ENCODE measurements around the gene TRMT2B. TPM values are rescaled to one million over a fixed set of nuclear protein-coding genes. Genes with fewer than 3 reads are reported as not detected.
A peak's percentile ranks its signal among the peaks of the same experiment; 100 is the strongest.

TRMT2B gene, protein sequence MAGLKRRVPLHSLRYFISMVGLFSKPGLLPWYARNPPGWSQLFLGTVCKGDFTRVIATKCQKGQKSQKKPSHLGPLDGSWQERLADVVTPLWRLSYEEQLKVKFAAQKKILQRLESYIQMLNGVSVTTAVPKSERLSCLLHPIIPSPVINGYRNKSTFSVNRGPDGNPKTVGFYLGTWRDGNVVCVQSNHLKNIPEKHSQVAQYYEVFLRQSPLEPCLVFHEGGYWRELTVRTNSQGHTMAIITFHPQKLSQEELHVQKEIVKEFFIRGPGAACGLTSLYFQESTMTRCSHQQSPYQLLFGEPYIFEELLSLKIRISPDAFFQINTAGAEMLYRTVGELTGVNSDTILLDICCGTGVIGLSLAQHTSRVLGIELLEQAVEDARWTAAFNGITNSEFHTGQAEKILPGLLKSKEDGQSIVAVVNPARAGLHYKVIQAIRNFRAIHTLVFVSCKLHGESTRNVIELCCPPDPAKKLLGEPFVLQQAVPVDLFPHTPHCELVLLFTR
- polyA plus RNA-seq (ENCODE audit: low read depth in 6 of 6) = 10 to 100 TPM; 41.4 to 75.7 (median 52.0) TPM

DNA sequence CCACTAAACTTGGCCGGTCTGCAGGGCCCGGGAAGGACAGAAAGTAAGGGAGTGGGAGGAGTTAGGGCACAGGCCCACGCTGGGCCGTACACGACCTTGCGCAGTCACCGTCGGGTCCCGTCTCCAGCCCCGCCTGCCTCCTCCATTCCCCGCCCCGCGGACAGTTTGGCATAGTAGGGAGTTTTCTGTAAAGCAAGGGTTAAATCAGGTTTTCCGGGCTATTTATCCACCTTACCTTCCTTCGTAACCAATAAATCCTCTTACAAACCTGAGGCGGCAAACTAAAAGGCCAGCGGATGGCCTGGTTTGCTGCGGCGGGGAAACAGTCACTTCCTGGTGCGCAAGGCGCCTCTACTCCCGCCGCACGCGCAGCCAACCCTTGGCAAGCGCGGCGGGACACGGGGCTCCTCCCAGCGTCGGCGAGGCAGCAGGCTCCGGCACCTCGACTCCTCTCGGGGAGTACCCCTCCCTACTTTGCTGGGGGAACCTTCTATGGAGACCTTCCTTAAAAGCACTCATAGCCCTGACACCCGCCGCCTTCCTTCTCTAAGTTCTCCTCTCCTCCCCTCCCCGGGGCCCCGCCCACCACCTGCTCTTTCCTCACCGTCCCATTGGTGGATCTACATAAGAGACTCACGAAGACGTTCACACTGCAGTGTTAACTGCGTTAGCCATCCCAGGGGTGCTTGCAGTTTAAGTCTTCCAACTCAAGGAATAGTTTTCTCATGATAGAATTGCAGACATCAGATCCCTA, at the start of gene TRMT2B:
Gene TRMT2B, minus strand, starts transcription at position 563 of the 754 bp plus-strand sequence. CDS start 9,822 bp downstream, outside the sequence.
- Mint-ChIP-seq H3K4me1 (peaks cover 19 to 25% (median 20%) of the 10 kb centered on the region in 3 donors), H3K36me3 (peaks cover 0 to 7% of the 10 kb centered on the region in 2 donors), H3K9me3 (no peaks in the 10 kb centered on the region), H3K27me3 (no peaks in the 10 kb centered on the region), H3K4me3 (peak within 1 kb of the TSS; percentile 82 to 95 (median 91)), H3K27ac (peak within 1 kb of the TSS; percentile 89 to 97 (median 94))
- peak; percentile 73 for DNase-seq
- ATAC-seq (ENCODE audit: low read depth in 2 of 2) = peak; percentile 87 to 88

DNA sequence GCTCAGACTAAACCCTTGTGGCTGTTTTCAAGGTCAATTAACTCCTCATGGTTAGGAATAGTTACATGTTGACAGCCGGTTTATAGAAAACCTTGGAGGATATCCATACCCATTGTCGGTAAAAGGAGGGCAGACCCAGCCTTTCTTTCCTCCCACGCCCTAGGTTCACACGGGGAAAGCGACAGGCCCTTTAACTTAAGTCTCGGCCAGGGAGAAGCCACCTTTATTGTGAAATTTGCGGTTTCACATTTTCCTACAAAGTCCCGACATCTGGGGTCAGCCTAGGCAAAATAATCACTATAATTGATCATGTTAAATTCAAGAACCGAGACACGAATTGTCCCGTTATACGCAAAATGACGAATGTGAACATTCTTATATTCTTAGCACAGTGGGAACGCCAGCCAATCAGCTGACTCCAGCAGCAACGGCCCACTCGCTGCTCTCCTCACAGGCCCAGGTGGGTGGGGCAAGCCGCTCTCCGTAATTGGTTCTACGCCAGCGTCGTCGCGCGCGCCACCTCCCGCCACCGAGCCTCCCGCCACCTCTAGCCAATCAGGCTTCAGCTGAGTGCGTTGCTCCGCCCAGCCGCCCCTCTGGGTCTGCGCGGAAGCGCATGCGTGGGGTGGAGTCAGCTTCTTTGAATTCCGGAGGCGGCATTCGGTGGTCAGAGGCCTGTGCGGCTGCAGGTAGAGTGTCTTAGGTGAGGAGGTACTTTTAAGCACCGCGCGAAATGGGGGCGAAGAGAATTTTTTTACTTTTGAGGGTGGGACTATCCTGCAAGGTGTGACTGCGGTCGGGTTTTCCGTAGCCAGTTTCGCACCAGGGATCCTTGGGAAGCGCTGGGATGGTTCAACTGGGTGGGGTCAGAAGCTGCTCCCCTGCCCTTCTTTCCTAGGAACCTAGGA, 45.9 kb upstream of the TRMT2B start, which contains the start of gene CENPI:
Gene CENPI, plus strand, starts transcription at position 659 of the 908 bp plus-strand sequence. CDS start 2,867 bp downstream, outside the sequence.
- ATAC-seq (ENCODE audit: low read depth in 2 of 2) (peak; percentile 98 to 99), DNase-seq (peak; percentile 90)
- peaks cover 0 to 2% (median 0%) of the 10 kb centered on the region in 7 donors for H3K9me3 Mint-ChIP-seq
- H3K27ac Mint-ChIP-seq = peak within 1 kb of the TSS; percentile 82 to 97 (median 92)
- peak within 1 kb of the TSS; percentile 77 to 94 (median 92) for H3K4me3 Mint-ChIP-seq
- H3K36me3 Mint-ChIP-seq = no peaks in the 10 kb centered on the region
- no peaks in the 10 kb centered on the region for H3K27me3 Mint-ChIP-seq
- peaks cover 10 to 12% (median 11%) of the 10 kb centered on the region in 3 donors for H3K4me1 Mint-ChIP-seq

DNA sequence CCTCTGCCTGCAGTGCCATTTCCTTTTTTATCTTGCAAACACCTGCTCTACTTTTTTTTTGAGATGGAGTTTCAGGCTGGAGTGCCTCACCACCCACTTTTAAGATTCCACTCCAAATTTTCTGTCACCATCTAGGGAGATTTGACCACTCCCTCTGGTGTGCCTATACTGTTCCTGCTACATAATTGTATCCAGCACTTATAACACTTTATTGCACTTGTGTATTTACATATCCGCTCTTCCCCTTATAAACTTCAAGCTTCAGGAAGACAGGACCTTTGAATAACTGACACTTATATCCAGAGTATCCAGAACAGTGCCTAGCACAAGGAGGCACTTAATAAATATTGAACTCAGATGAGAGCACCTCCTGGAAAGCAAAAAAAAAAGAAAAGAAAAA, 39.9 kb upstream of the TRMT2B start:
- H3K9me3 Mint-ChIP-seq = peaks cover 0 to 2% (median 0%) of the 10 kb centered on the region in 7 donors
- H3K27me3 Mint-ChIP-seq = no peaks in the 10 kb centered on the region
- H3K27ac Mint-ChIP-seq = peak overlapping the region in 2 of 6 donors; percentile 4 to 27
- ATAC-seq (ENCODE audit: low read depth in 2 of 2) (no peak), DNase-seq (no peak)
- H3K4me1 Mint-ChIP-seq = no peaks in the 10 kb centered on the region
- H3K36me3 Mint-ChIP-seq = no peaks in the 10 kb centered on the region
- no peak overlapping the region for H3K4me3 Mint-ChIP-seq

DNA sequence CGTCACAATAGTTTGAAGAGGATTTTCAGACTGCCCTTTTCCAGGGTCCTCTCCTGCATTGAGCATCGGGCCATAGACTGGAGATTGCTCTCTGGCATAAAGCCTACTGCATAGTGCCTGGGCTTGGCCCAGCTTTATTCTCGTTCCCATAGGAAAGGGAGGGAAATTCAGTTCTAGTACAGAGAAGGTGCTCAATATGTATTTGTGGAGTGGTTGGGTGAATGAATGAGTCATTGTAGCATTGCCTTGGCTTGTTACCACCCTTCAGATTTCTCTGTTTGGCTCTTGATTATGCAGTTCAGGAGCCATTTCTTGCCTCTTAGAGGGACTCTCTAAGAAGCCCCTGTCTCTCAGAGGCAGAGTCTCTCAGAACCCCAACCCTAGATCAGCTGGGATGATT, 29.3 kb upstream of the TRMT2B start:
- ATAC-seq (ENCODE audit: low read depth in 2 of 2) = no peak
- H3K4me1 Mint-ChIP-seq = peaks cover 0 to 12% (median 6%) of the 10 kb centered on the region in 3 donors
- H3K27me3 Mint-ChIP-seq = peaks cover 23 to 45% (median 23%) of the 10 kb centered on the region in 3 donors
- DNase-seq = no peak
- H3K9me3 Mint-ChIP-seq = peaks cover 0 to 2% (median 0%) of the 10 kb centered on the region in 7 donors
- no peaks in the 10 kb centered on the region for H3K36me3 Mint-ChIP-seq
- no peak overlapping the region for H3K4me3 Mint-ChIP-seq
- no peak overlapping the region for H3K27ac Mint-ChIP-seq

DNA sequence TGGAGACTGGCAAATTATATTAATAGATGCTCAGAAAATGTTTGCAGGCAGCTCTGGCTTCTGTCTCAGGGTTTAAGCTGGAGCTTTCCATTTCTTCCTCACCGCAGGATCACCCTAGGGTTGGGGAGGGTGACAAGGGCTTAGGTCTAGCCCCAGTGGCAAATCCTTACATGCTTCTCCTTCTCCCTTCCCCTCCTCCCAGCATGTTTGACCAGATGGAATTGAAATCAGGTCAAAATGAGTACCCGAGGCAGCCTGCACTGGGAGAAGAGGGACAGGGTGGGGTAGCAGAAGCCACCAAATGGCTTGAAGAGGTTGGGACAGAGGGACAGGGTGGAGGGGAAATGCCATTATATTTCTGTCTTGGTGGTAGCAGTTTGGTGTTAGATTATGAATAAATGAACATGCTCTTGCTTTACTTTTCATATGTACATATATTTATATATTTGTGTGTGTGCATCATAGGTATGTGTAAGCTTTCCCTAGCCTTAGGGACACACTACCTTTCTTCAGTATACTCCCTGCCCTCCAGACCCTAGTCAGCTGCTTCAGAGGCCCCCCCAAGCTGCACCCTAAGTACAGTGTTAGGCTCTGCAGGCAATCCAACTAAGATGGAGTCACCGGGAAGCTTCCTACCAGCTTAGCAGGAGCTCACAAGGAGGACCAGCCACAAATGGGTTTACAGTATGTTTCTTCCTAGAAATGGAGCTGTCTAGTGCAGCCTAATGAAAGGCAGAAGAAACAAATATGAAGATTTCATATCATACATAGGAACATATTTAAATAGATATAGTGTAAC, 28.6 kb upstream of the TRMT2B start:
- no peak for ATAC-seq (ENCODE audit: low read depth in 2 of 2)
- Mint-ChIP-seq H3K4me3 (no peak overlapping the region), H3K27me3 (peaks cover 23 to 45% (median 23%) of the 10 kb centered on the region in 3 donors), H3K4me1 (peaks cover 0 to 12% (median 6%) of the 10 kb centered on the region in 3 donors), H3K36me3 (no peaks in the 10 kb centered on the region), H3K27ac (no peak overlapping the region), H3K9me3 (peaks cover 0 to 5% (median 0%) of the 10 kb centered on the region in 7 donors)
- no peak for DNase-seq

DNA sequence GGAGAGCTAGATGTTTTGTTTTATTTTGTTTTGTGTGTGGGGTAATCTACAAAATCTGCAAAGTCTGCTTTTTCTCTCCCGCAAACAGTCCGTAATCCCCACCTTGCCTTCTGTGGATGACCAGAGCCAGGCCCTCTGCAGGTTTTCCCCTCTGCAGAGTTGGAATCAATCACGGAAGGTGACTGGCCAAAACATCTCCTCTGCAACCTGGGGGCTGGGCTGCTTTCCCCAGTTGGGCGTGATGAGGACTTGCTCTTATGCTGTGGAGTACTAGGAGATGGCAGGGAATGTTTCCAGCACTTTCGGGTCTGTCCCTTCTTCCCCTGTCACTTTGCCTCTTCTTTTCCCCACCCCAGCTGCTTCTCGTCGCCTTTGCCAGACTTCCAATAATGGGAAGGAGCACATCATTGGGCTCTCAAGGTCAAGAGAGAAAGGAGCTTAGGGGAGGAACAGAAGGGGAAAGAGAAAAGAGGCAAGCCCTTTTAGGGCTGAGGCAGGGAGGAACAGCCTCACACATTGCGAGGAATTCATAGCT, 27.9 kb upstream of the TRMT2B start:
- H3K4me1 Mint-ChIP-seq = peaks cover 0 to 12% (median 6%) of the 10 kb centered on the region in 3 donors
- H3K36me3 Mint-ChIP-seq = no peaks in the 10 kb centered on the region
- H3K27ac Mint-ChIP-seq = no peak overlapping the region
- no peak for ATAC-seq (ENCODE audit: low read depth in 2 of 2)
- peaks cover 23 to 45% (median 23%) of the 10 kb centered on the region in 3 donors for H3K27me3 Mint-ChIP-seq
- H3K9me3 Mint-ChIP-seq = peaks cover 0 to 8% (median 0%) of the 10 kb centered on the region in 7 donors
- no peak for DNase-seq
- peak overlapping the region in 3 of 8 donors; percentile 42 to 55 (median 51) for H3K4me3 Mint-ChIP-seq

DNA sequence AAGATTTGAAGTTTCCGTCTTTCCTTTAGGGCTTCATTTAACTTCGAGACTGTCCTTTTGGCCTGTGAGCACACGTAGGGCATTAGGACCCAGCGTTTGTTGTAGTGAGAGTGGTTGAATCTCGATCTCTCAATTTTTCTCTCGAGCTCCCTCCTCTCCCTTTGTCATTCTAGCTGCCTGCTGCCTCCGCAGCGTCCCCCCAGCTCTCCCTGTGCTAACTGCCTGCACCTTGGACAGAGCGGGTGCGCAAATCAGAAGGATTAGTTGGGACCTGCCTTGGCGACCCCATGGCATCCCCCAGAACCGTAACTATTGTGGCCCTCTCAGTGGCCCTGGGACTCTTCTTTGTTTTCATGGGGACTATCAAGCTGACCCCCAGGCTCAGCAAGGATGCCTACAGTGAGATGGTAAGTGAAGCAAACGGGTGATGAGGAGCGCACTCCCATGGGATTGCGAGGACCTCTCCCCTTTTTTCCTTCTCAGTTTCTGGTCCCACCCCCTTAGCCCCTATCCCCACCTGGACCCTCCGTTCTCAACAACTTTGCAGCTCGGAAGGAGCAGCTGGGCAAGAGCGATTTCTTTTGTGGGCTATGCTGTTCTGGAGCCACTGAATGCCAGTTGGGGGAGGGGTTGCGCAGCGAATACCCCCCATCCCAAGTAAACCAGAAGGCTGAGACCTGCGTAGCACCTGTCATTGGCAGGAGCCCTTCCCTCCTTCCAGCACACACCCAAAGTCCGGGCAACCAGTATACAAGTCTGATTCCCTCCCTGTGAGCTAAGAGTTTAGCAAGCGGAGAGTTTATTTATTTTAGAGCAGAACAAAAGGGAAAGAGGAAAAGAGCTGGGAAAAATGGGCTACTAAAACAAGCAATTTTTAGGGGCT, 27.0 kb upstream of the TRMT2B start, which contains the start of gene TMEM35A:
Gene TMEM35A, plus strand, starts transcription at position 164 of the 883 bp plus-strand sequence. Its CDS starts 124 bp downstream, at position 288.
- ATAC-seq (ENCODE audit: low read depth in 2 of 2) = no peak
- no peak for DNase-seq
- peaks cover 0 to 12% (median 6%) of the 10 kb centered on the region in 3 donors for H3K4me1 Mint-ChIP-seq
- peak within 1 kb of the TSS in 3 of 6 donors; percentile 5 to 32 (median 11) for H3K27ac Mint-ChIP-seq
- H3K9me3 Mint-ChIP-seq = peaks cover 0 to 15% (median 0%) of the 10 kb centered on the region in 7 donors
- no peaks in the 10 kb centered on the region for H3K36me3 Mint-ChIP-seq
- peaks cover 23 to 45% (median 23%) of the 10 kb centered on the region in 3 donors for H3K27me3 Mint-ChIP-seq
- H3K4me3 Mint-ChIP-seq = peak within 1 kb of the TSS in 6 of 8 donors; percentile 28 to 68 (median 53)

DNA sequence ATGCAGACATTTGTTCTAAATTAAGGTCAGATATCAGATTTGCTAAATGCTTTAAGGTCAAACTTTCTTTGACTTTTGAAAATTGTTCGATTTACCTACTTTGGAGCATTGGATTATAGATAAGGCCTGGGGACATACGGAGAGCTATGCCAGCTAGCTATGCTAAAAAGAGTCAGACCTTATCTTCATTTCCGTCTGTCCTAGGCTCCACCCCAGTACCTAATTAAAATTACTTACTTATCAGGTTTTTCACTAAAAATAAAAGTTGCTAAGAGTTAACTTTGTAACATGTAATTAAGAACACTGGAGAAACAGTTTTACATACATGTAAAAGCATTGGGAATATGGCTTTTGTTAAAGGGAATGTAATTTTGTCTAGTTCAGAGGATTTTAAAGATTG, 19.7 kb upstream of the TRMT2B start:
- ATAC-seq (ENCODE audit: low read depth in 2 of 2) = no peak
- no peak overlapping the region for H3K27ac Mint-ChIP-seq

DNA sequence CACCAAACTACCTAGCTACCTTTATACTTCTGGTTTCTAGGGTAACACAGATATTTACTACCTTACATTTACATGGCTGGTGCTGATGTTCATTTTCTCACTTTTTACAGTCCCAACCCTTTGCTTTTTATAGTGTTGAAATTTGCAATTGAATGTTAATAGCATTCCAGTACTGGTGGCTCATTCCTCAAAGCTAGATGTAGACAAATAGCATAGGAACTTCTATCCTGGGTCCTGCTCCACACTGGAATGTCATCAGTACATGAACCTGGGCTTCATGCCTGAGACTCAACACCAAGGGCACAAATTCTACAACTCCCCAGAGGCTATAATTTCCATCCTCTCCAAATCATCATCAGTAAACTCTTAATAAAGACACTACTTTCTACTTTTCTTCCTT, 10.3 kb upstream of the TRMT2B start:
- Mint-ChIP-seq H3K4me3 (no peak overlapping the region), H3K27me3 (peaks cover 0 to 7% (median 3%) of the 10 kb centered on the region in 3 donors), H3K27ac (no peak overlapping the region), H3K4me1 (peaks cover 2 to 7% (median 3%) of the 10 kb centered on the region in 3 donors), H3K36me3 (no peaks in the 10 kb centered on the region), H3K9me3 (peaks cover 0 to 1% (median 0%) of the 10 kb centered on the region in 7 donors)
- ATAC-seq (ENCODE audit: low read depth in 2 of 2) (no peak), DNase-seq (no peak)

More for the DNA sequence above, 19.7 kb upstream of the TRMT2B start:
- Mint-ChIP-seq H3K4me3 (no peak overlapping the region), H3K4me1 (no peaks in the 10 kb centered on the region), H3K9me3 (peaks cover 0 to 15% (median 0%) of the 10 kb centered on the region in 7 donors), H3K36me3 (no peaks in the 10 kb centered on the region), H3K27me3 (no peaks in the 10 kb centered on the region)
- no peak for DNase-seq

DNA sequence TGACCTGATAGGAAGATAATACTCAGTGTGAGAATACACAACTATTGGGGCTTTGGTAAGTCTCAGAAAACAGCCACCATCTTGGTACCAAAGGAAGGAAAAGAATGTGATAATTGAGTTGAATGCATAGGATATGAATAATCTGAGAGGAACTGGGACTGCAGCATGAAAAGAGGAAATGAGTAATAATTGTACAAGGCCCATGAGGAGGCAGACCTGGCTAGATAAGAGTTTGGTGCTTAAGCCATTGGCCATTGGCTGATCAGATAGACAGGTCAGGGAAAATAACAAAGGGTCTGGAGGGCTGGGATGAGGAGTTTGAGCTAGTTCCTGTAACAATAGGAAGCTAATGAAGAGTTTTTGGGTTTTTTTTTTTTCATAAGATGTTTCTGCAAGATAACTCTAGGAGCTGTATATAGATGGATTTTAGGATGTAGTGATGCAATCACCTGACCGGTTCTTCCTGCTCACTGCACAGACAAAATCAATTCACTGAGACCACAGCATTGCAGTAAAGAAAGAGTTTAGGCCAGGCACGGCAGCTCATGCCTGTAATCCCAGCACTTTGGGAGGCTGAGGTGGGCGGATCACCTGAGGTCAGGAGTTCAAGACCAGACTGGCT, 5.3 kb upstream of the TRMT2B start:
- H3K27ac Mint-ChIP-seq = peak overlapping the region in 2 of 6 donors; percentile 18 to 39

More for the DNA sequence above, 5.3 kb upstream of the TRMT2B start:
- H3K27me3 Mint-ChIP-seq = no peaks in the 10 kb centered on the region
- ATAC-seq (ENCODE audit: low read depth in 2 of 2) (peak; percentile 73 to 83), DNase-seq (peak; percentile 10)
- H3K4me3 Mint-ChIP-seq = peak overlapping the region in 1 of 8 donors; percentile 8
- H3K9me3 Mint-ChIP-seq = peaks cover 0 to 4% (median 0%) of the 10 kb centered on the region in 7 donors
- no peaks in the 10 kb centered on the region for H3K36me3 Mint-ChIP-seq
- H3K4me1 Mint-ChIP-seq = peaks cover 5 to 13% (median 12%) of the 10 kb centered on the region in 3 donors

Data from naive B cell (primary cell).